HepG2 (cell line): Measurements from ENCODE around the gene TMEM167B. TPM values are rescaled to one million over a fixed set of nuclear protein-coding genes. Genes with fewer than 3 reads are reported as not detected.
A peak's percentile ranks its signal among the peaks of the same experiment; 100 is the strongest.

Experiments
- ELF1 ChIP-seq: sonication (generic); formaldehyde crosslinking; IDR thresholded peaks from 2 replicates; pipeline ENCODE4 v1.4.0; 2020; ENCODE audit warnings: missing genetic modification reagents
- ELK4 ChIP-seq: sonication (generic); formaldehyde crosslinking; IDR thresholded peaks from 2 replicates; pipeline ENCODE4 v1.9.0; 2021; ENCODE audit warnings: missing genetic modification reagents, borderline replicate concordance
- JARID2 ChIP-seq: sonication (generic); formaldehyde crosslinking; IDR thresholded peaks from 2 replicates; pipeline ENCODE4 v1.8.1; 2023; ENCODE audit warnings: missing genetic modification reagents, inconsistent platforms; ENCODE audit not compliant: insufficient replicate concordance
- KLF6 ChIP-seq: IDR thresholded peaks from 2 replicates; pipeline ENCODE4 v1.8.0; 2016; ENCODE audit warnings: missing biosample characterization, missing genetic modification reagents
- MAFF ChIP-seq: IDR thresholded peaks from 2 replicates; pipeline ENCODE4 v1.6.1; 2011; ENCODE audit warnings: low read depth, low read length, improper control_type of control experiment
- MLLT10 ChIP-seq: sonication (generic); formaldehyde crosslinking; IDR thresholded peaks from 2 replicates; pipeline ENCODE4 v1.4.0; 2020; ENCODE audit warnings: missing genetic modification reagents
- NFE2 ChIP-seq: sonication (generic); formaldehyde crosslinking; IDR thresholded peaks from 2 replicates; pipeline ENCODE4 v1.4.0; 2020; ENCODE audit warnings: missing genetic modification reagents
- NFYC ChIP-seq: IDR thresholded peaks from 2 replicates; pipeline ENCODE4 v1.6.1; 2016; ENCODE audit warnings: missing genetic modification reagents, missing compliant biosample characterization
- NR2F6 ChIP-seq, 2 experiments: IDR thresholded peaks; 2 replicates each; pipeline ENCODE4 v1.6.1; 2016; ENCODE audit warnings: antibody characterized with exemption in 1 of 2, mild to moderate bottlenecking in 1 of 2
- PITX1 ChIP-seq: sonication (generic); formaldehyde crosslinking; IDR thresholded peaks from 2 replicates; pipeline ENCODE4 v1.5.1; 2020; ENCODE audit warnings: mild to moderate bottlenecking, missing genetic modification reagents
- RORA ChIP-seq: sonication (generic); formaldehyde crosslinking; IDR thresholded peaks from 2 replicates; pipeline ENCODE4 v1.5.0; 2020; ENCODE audit warnings: mild to moderate bottlenecking, missing genetic modification reagents, moderate library complexity
- SMAD3 ChIP-seq: sonication (generic); formaldehyde crosslinking; IDR thresholded peaks from 2 replicates; pipeline ENCODE4 v1.4.0; 2020; ENCODE audit warnings: missing genetic modification reagents
- SNRNP70 ChIP-seq: fragments of 200-400 bp; formaldehyde crosslinking; IDR thresholded peaks from 2 replicates; pipeline ENCODE4 v1.6.1; 2017; ENCODE audit warnings: mild to moderate bottlenecking, low read depth, low read length, moderate library complexity
- TIGD3 ChIP-seq: sonication (generic); formaldehyde crosslinking; IDR thresholded peaks from 2 replicates; pipeline ENCODE4 v1.5.1; 2020; ENCODE audit warnings: mild to moderate bottlenecking, missing genetic modification reagents, borderline replicate concordance
- TRIM22 ChIP-seq: fragments of 450-650 bp; IDR thresholded peaks from 2 replicates; pipeline ENCODE4 v1.6.1; 2017
- ZBTB38 ChIP-seq: sonication (generic); formaldehyde crosslinking; IDR thresholded peaks from 2 replicates; pipeline ENCODE4 v1.5.1; 2020; ENCODE audit warnings: mild to moderate bottlenecking, missing genetic modification reagents
- ZNF263 ChIP-seq: sonication (generic); formaldehyde crosslinking; IDR thresholded peaks from 2 replicates; pipeline ENCODE4 v1.4.0; 2020; ENCODE audit warnings: missing genetic modification reagents
- ZNF292 ChIP-seq: sonication (generic); formaldehyde crosslinking; IDR thresholded peaks from 2 replicates; pipeline ENCODE4 v1.8.1; 2022; ENCODE audit warnings: mild to moderate bottlenecking, low read depth, missing genetic modification reagents, borderline replicate concordance
- ZNF3 ChIP-seq: IDR thresholded peaks from 2 replicates; pipeline ENCODE4 v1.7.0; 2017; ENCODE audit warnings: inconsistent platforms
- ZNF383 ChIP-seq: sonication (generic); formaldehyde crosslinking; IDR thresholded peaks from 2 replicates; pipeline ENCODE4 v1.4.0; 2020; ENCODE audit warnings: missing genetic modification reagents, mild to moderate bottlenecking, borderline replicate concordance
- ZNF563 ChIP-seq: sonication (generic); formaldehyde crosslinking; IDR thresholded peaks from 2 replicates; pipeline ENCODE4 v1.8.0; 2022; ENCODE audit warnings: mild to moderate bottlenecking, moderate library complexity, missing genetic modification reagents
- ZNF687 ChIP-seq: sonication (generic); formaldehyde crosslinking; IDR thresholded peaks from 2 replicates; pipeline ENCODE4 v1.5.1; 2020; ENCODE audit warnings: mild to moderate bottlenecking, missing genetic modification reagents, moderate library complexity
- ZNF883 ChIP-seq: sonication (generic); formaldehyde crosslinking; IDR thresholded peaks from 2 replicates; pipeline ENCODE4 v1.5.1; 2020; ENCODE audit warnings: mild to moderate bottlenecking, missing genetic modification reagents; ENCODE audit errors: not compliant biosample characterization
- polyA plus RNA-seq, 8 experiments: library from polyadenylated mRNA; depleted of rRNA in 3 of 8; stranded (reverse) in 7 of 8; unstranded in 1 of 8; fragments of >200 nt; fragmentation: Illumina TruSeq in 4 of 8; extraction: Trizol in 4 of 8; gene quantifications; 2 replicates each; pipeline versions ENCODE4 v1.2.1 to v1.2.3, GENCODE V29; 2011 to 2016; ENCODE audit warnings: low read depth in 4 of 8, missing spikeins in 1 of 8, mixed read lengths in 1 of 8; ENCODE audit not compliant: insufficient read depth in 1 of 8
- total RNA-seq, 5 experiments: library from RNA; depleted of rRNA; stranded (reverse); fragments of >200 nt; fragmentation: Illumina TruSeq; extraction: Trizol; gene quantifications; 2 replicates each; pipeline ENCODE4 v1.2.3, GENCODE V29; 2016; ENCODE audit warnings: low read depth in 1 of 5

The TMEM167B gene
- total and polyA plus RNA-seq, 2 of the 13 experiments (the other 11 are each of a cell fraction or from before 2014, with no cell fraction given): 9.5 to 22.4 TPM

DNA sequence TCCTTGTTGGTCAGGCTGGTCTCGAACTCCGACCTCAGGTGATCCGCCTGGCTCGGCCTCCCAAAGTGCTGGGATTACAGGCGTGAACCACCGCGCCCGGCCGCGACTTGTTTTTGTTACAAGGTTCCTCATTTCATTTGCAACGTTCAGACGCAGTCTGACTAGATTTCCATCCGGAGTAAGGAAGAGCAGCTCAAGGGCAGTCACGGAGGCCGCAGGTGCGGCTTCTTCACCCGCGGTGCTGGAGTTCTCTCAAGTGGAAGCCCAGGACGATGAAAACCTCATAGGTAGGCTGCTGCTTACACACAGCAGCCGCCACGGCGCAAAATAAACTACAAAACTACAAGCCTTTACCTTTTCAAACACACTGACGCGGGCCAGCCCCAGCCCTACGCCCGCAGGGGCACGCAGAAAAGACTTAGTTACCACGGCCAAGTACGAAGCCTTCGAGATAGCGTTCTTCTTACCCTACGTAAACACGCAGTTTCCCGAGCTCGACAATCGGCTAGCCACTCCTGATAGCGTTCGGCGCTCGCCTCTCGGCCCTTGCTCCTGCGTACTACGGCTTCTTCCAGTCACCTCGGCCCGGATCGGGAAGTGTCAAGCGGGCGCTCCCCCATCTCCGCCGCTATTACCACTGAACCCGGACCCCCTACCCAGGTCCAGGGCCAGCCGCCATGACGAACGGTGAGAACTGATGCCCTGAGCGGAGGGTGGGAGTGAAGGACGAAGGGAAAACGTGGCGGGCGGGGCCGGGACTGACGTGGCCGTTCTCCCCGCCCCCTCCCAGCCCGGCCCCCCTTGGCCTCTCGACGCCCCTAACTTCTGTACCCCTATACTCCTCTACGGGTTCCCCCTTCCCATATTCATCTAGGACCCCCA lies at the start of gene TMEM167B (continued):
- peak; percentile 90 for TF ChIP-seq ZNF687 (CRISPR knock-in tag)
- no peak for TF ChIP-seq JARID2
- TF ChIP-seq ZNF883: peak; percentile 75
- TF ChIP-seq ZBTB38 (CRISPR knock-in tag): peak; percentile 89
- peak; percentile 91; the same call in 1 of the 2 replicates for TF ChIP-seq SMAD3 (CRISPR knock-in tag)
- TF ChIP-seq ELK4 (CRISPR knock-in tag): no peak
- no peak for TF ChIP-seq SNRNP70
- no peak for TF ChIP-seq ZNF383 (CRISPR knock-in tag)
- TF ChIP-seq RORA (CRISPR knock-in tag): no peak
- TF ChIP-seq ZNF263 (CRISPR knock-in tag): no peak
- TF ChIP-seq MLLT10 (CRISPR knock-in tag): no peak
- no peak for TF ChIP-seq TIGD3
- peak; percentile 37 for TF ChIP-seq NFYC (CRISPR knock-in tag)
- TF ChIP-seq TRIM22: no peak
- TF ChIP-seq NFE2 (CRISPR knock-in tag): peak; percentile 54; the same call in 1 of the 2 replicates
- no peak; the same call in 1 of the 2 replicates for TF ChIP-seq PITX1 (CRISPR knock-in tag)
- TF ChIP-seq ZNF563: peak; percentile 75
- peak; percentile 43; the same call in 1 of the 2 replicates for TF ChIP-seq MAFF
- TF ChIP-seq ELF1 (CRISPR knock-in tag): peak; percentile 88
- TF ChIP-seq KLF6 (CRISPR knock-in tag): peak; percentile 96
- TF ChIP-seq NR2F6 (IDR thresholded peaks at IDR 0.05): no peak
- peak; percentile 77 for TF ChIP-seq NR2F6 (CRISPR knock-in tag; IDR thresholded peaks at IDR 0.05)
- no peak; the same call in 1 of the 2 replicates for TF ChIP-seq ZNF3
- TF ChIP-seq ZNF292 (CRISPR knock-in tag): peak; percentile 75
